GM12864 (cell line): ENCODE measurements around the gene ZNF296.

ENCODE experiments used
- DNase-seq: peaks from one replicate; pipeline ENCODE4 v3.0.0-alpha.2; 2011; ENCODE audit warnings: low read depth
- H3K4me3 ChIP-seq: 2 replicates; pipeline ENCODE4 v1.5.1; 2011; ENCODE audit warnings: mild to moderate bottlenecking, low read depth, low read length, control low read depth
- TF ChIP-seq, protein P1 (sequence below): IDR thresholded peaks from 2 replicates; pipeline ENCODE4 v1.5.1; 2011; ENCODE audit warnings: low read depth, mild to moderate bottlenecking, moderate library complexity, low read length, control low read depth, inconsistent platforms; ENCODE audit errors: missing control alignments

ZNF296 gene

GRCh38 chr19:45057444-45057843, 18.8 kb downstream of the ZNF296 start:
- TF ChIP-seq, protein P1, sequence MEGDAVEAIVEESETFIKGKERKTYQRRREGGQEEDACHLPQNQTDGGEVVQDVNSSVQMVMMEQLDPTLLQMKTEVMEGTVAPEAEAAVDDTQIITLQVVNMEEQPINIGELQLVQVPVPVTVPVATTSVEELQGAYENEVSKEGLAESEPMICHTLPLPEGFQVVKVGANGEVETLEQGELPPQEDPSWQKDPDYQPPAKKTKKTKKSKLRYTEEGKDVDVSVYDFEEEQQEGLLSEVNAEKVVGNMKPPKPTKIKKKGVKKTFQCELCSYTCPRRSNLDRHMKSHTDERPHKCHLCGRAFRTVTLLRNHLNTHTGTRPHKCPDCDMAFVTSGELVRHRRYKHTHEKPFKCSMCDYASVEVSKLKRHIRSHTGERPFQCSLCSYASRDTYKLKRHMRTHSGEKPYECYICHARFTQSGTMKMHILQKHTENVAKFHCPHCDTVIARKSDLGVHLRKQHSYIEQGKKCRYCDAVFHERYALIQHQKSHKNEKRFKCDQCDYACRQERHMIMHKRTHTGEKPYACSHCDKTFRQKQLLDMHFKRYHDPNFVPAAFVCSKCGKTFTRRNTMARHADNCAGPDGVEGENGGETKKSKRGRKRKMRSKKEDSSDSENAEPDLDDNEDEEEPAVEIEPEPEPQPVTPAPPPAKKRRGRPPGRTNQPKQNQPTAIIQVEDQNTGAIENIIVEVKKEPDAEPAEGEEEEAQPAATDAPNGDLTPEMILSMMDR = no peak
- H3K4me3 ChIP-seq = no peak overlapping the region
- no peak for DNase-seq

- DNase-seq = no peak
- TF ChIP-seq, protein P1 = no peak
- no peak overlapping the region for H3K4me3 ChIP-seq
Measured at GRCh38 chr19:45056831-45057230, 19.4 kb downstream of the ZNF296 start.

GRCh38 chr19:45051929-45052579, 24.2 kb downstream of the ZNF296 start:
- DNase-seq = no peak
- no peak overlapping the region for H3K4me3 ChIP-seq
- TF ChIP-seq, protein P1 = no peak

GRCh38 chr19:45050036-45050435, 26.2 kb downstream of the ZNF296 start:
- TF ChIP-seq, protein P1 = no peak
- DNase-seq = no peak
- H3K4me3 ChIP-seq = no peak overlapping the region

- H3K4me3 ChIP-seq = no peak overlapping the region
- TF ChIP-seq, protein P1 = no peak
- DNase-seq = no peak
Measured at GRCh38 chr19:45049073-45049736, 27.1 kb downstream of the ZNF296 start.

GRCh38 chr19:45047188-45047797, 29.0 kb downstream of the ZNF296 start:
- TF ChIP-seq, protein P1 = peak; percentile 3
- no peak for DNase-seq

DNA sequence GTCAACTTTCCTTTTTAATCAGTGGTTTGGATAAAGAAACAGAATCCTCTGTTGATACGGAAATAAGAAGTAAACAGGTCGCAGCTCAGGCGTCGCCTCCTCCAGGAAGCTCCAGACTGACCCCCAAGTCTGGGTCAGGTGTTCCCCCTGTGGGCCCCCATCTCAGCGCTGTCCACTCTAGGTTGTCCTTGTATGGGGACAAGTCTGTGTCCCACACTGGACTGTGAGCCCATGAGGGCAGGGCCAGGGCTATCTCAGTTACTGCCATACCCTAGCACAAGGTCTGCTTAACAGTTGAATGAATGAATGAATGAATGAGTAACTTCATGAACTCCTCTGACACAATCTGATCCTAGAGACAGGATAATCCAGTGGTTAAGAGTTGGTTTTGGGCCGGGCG, 29.9 kb downstream of the ZNF296 start:
- H3K4me3 ChIP-seq = no peak overlapping the region
- DNase-seq = no peak
- TF ChIP-seq, protein P1 = no peak

More at GRCh38 chr19:45047188-45047797, 29.0 kb downstream of the ZNF296 start:
- H3K4me3 ChIP-seq = peak overlapping the region; percentile 28; the same call in 1 of the 2 replicates
